Progenitor cell of endocrine pancreas (in vitro differentiated cells): Measurements from ENCODE around the gene POR. TPM values are rescaled to one million over a fixed set of nuclear protein-coding genes. Genes with fewer than 3 reads are reported as not detected.

Experiments used
- DNase-seq: peaks from one replicate; pipeline ENCODE4 v3.0.0; 2021; ENCODE audit warnings: low spot score; ENCODE audit not compliant: unreplicated experiment
- H3K27ac Mint-ChIP-seq: 2 replicates; pipeline ENCODE4 v1.8.0; 2021; ENCODE audit warnings: mild to moderate bottlenecking, moderate library complexity, mixed read lengths
- H3K27me3 Mint-ChIP-seq: 2 replicates; pipeline ENCODE4 v1.8.0; 2021; ENCODE audit warnings: mixed read lengths
- H3K36me3 Mint-ChIP-seq: 2 replicates; pipeline ENCODE4 v1.8.0; 2022; ENCODE audit warnings: mixed read lengths; ENCODE audit not compliant: insufficient read depth
- H3K4me1 Mint-ChIP-seq: 2 replicates; pipeline ENCODE4 v1.8.0; 2021; ENCODE audit warnings: low read depth, mixed read lengths
- H3K4me3 Mint-ChIP-seq: 2 replicates; pipeline ENCODE4 v1.8.0; 2021; ENCODE audit warnings: low read depth, mild to moderate bottlenecking, moderate library complexity, mixed read lengths
- H3K9me3 Mint-ChIP-seq: 2 replicates; pipeline ENCODE4 v1.8.0; 2021; ENCODE audit warnings: low read depth, mixed read lengths
- CTCF ChIP-seq: fragments of 200-600 bp; sonication (generic); IDR thresholded peaks from one replicate; pipeline ENCODE4 v1.5.0; 2021; ENCODE audit warnings: antibody characterized with exemption, mild to moderate bottlenecking; ENCODE audit not compliant: unreplicated experiment
- total RNA-seq: library from RNA; stranded (reverse); gene quantifications from 2 replicates; pipeline ENCODE4 v1.2.1, GENCODE V29; 2021

POR gene
- total RNA-seq, 1 donor from 2014 or later: 87.2 TPM

GRCh38 chr7:75979759-75980429, 64.9 kb downstream of the POR start:
- H3K4me1 Mint-ChIP-seq: no peaks in the 10 kb centered on the region
- TF ChIP-seq CTCF: no peak
- H3K9me3 Mint-ChIP-seq: no peaks in the 10 kb centered on the region
- no peak for DNase-seq
- H3K27ac Mint-ChIP-seq: no peak overlapping the region
- peaks cover 3% of the 10 kb centered on the region for H3K36me3 Mint-ChIP-seq
- no peaks in the 10 kb centered on the region for H3K27me3 Mint-ChIP-seq
- no peak overlapping the region for H3K4me3 Mint-ChIP-seq

GRCh38 chr7:75980430-75981202, 65.7 kb downstream of the POR start:
- no peak overlapping the region for H3K4me3 Mint-ChIP-seq
- no peak for TF ChIP-seq CTCF
- no peak overlapping the region for H3K27ac Mint-ChIP-seq
- no peak for DNase-seq
- H3K9me3 Mint-ChIP-seq: no peaks in the 10 kb centered on the region
- H3K36me3 Mint-ChIP-seq: peaks cover 3% of the 10 kb centered on the region
- no peaks in the 10 kb centered on the region for H3K4me1 Mint-ChIP-seq
- no peaks in the 10 kb centered on the region for H3K27me3 Mint-ChIP-seq

DNA sequence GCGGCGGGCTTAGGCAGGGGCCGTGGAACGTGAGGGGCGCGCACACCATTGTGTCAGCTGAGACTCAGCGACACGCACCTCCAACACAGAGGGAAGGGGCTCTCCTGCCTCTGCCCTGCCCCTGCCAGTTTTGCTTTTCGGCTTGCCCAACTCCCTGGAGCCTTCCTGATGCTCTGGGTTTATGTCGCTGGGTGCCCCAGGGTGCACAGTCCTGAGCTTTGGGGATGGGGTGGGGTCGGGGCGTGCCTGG, 66.2 kb downstream of the POR start:
- Mint-ChIP-seq H3K9me3 (no peaks in the 10 kb centered on the region), H3K27ac (no peak overlapping the region), H3K4me3 (no peak overlapping the region), H3K36me3 (peaks cover 3% of the 10 kb centered on the region), H3K27me3 (no peaks in the 10 kb centered on the region), H3K4me1 (no peaks in the 10 kb centered on the region)
- TF ChIP-seq CTCF: no peak
- DNase-seq: no peak

- H3K27me3 Mint-ChIP-seq: no peaks in the 10 kb centered on the region
- no peak overlapping the region for H3K4me3 Mint-ChIP-seq
- no peaks in the 10 kb centered on the region for H3K4me1 Mint-ChIP-seq
- H3K9me3 Mint-ChIP-seq: no peaks in the 10 kb centered on the region
- TF ChIP-seq CTCF: no peak
- peaks cover 4% of the 10 kb centered on the region for H3K36me3 Mint-ChIP-seq
- no peak overlapping the region for H3K27ac Mint-ChIP-seq
- DNase-seq: no peak
Observed at GRCh38 chr7:75981453-75982305, 66.7 kb downstream of the POR start.

- Mint-ChIP-seq H3K27me3 (no peaks in the 10 kb centered on the region), H3K9me3 (no peaks in the 10 kb centered on the region), H3K4me1 (no peaks in the 10 kb centered on the region), H3K27ac (no peak overlapping the region), H3K36me3 (peaks cover 9% of the 10 kb centered on the region), H3K4me3 (no peak overlapping the region)
- no peak for TF ChIP-seq CTCF
- DNase-seq: no peak
Observed at GRCh38 chr7:75982306-75983064, 67.5 kb downstream of the POR start.
